Body of pancreas (tissue), 4 donors: ENCODE measurements around the gene CD48. TPM values are rescaled to one million over a fixed set of nuclear protein-coding genes. Genes with fewer than 3 reads are reported as not detected.
"Not testable (repeated sequence)": the region's sequence is repeated elsewhere in the genome, so short reads cannot be mapped to it uniquely, and the experiment has no call there.

Experiments
- ATAC-seq: fragments of 150-250 bp; one replicate; pipeline ENCODE4 v1.9.1; 2016
- DNase-seq, 4 donors: peaks; one replicate each; pipeline ENCODE4 v3.0.0-alpha.2; 2019
- H3K27ac ChIP-seq, 4 donors: fragments of 200-600 bp; sonication (generic); 1 replicate in 3 of 4; 2 replicates in 1 of 4; pipeline versions ENCODE4 v1.5.1 to v1.6.1; 2016 to 2019; ENCODE audit warnings: mild to moderate bottlenecking in 1 of 4, mixed read lengths in 1 of 4, moderate library complexity in 1 of 4
- H3K27me3 ChIP-seq, 2 donors: fragments of 200-600 bp; sonication (generic); one replicate each; pipeline ENCODE4 v1.6.0; 2016; ENCODE audit warnings: mild to moderate bottlenecking in 1 of 2
- H3K36me3 ChIP-seq, 2 donors: fragments of 200-600 bp; sonication (generic); replicated peaks in 1 of 2; 2 replicates each; pipeline ENCODE4 v1.5.1; 2016; ENCODE audit warnings: low read depth in 2 of 2; ENCODE audit not compliant: insufficient read depth in 1 of 2
- H3K4me1 ChIP-seq: fragments of 200-600 bp; sonication (generic); one replicate; pipeline ENCODE4 v1.6.0; 2016
- H3K4me3 ChIP-seq, 2 donors: fragments of 200-600 bp; sonication (generic); 1 replicate in 1 of 2; 2 replicates in 1 of 2; pipeline ENCODE4 v1.5.1; 2016 to 2019
- H3K9me3 ChIP-seq, 3 donors: fragments of 200-600 bp; sonication (generic); 1 replicate in 2 of 3; 2 replicates in 1 of 3; pipeline ENCODE4 v1.5.1; 2016
- POLR2A ChIP-seq, 3 donors: fragments of 450-650 bp; IDR thresholded peaks; one replicate each; pipeline ENCODE4 v1.6.1; 2016; ENCODE audit warnings: antibody characterized with exemption in 3 of 3, mild to moderate bottlenecking in 2 of 3
- whole genome bisulfite sequencing, 2 donors: methylation state at CpG; one replicate each; pipeline ENCODE4 v1.1.5; 2017; 5-methylcytosine and 5-hydroxymethylcytosine counted together
- intact Hi-C: fragments of 100-400 bp; cut with DNase I; formaldehyde crosslinking; loops from one replicate; pipeline ENCODE4 v1.15.1; 2023
- total RNA-seq, 2 donors: library from RNA; depleted of rRNA; stranded (reverse); fragments of >200 nt; gene quantifications; one replicate each; pipeline ENCODE4 v1.1.0, GENCODE V29; 2016
- TF ChIP-seq, protein P1 (sequence below), 7 experiments: fragments of 450-650 bp in 4 of 7; fragments of 200-600 bp in 3 of 7; sonication (generic) in 3 of 7; IDR thresholded peaks; one replicate each; pipeline ENCODE4 v1.5.1; 2016 to 2019; ENCODE audit warnings: antibody characterized with exemption in 7 of 7

The CD48 gene
- total RNA-seq, 2 donors from 2014 or later, result 2.3 to 5.7 TPM

- 69 to 87% methylated on average over 5 of the region's 5 CpGs for WGBS, 2 donors
- Histone ChIP-seq H3K4me3 (no peak overlapping the region), H3K36me3 (no peaks in the 10 kb centered on the region), H3K27me3 (no peaks in the 10 kb centered on the region), H3K4me1 (no peaks in the 10 kb centered on the region), H3K9me3 (no peaks in the 10 kb centered on the region), H3K27ac (no peak overlapping the region)
- intact Hi-C loops, result no loop called here
- DNase-seq, result no peak
- no peak for ATAC-seq
- TF ChIP-seq POLR2A (IDR thresholded peaks at IDR 0.05), result no peak
- TF ChIP-seq, protein P1, sequence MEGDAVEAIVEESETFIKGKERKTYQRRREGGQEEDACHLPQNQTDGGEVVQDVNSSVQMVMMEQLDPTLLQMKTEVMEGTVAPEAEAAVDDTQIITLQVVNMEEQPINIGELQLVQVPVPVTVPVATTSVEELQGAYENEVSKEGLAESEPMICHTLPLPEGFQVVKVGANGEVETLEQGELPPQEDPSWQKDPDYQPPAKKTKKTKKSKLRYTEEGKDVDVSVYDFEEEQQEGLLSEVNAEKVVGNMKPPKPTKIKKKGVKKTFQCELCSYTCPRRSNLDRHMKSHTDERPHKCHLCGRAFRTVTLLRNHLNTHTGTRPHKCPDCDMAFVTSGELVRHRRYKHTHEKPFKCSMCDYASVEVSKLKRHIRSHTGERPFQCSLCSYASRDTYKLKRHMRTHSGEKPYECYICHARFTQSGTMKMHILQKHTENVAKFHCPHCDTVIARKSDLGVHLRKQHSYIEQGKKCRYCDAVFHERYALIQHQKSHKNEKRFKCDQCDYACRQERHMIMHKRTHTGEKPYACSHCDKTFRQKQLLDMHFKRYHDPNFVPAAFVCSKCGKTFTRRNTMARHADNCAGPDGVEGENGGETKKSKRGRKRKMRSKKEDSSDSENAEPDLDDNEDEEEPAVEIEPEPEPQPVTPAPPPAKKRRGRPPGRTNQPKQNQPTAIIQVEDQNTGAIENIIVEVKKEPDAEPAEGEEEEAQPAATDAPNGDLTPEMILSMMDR (IDR thresholded peaks at IDR 0.05), result no peak
Observed at GRCh38 chr1:160717306-160717705, 5.7 kb upstream of the CD48 start.

DNA sequence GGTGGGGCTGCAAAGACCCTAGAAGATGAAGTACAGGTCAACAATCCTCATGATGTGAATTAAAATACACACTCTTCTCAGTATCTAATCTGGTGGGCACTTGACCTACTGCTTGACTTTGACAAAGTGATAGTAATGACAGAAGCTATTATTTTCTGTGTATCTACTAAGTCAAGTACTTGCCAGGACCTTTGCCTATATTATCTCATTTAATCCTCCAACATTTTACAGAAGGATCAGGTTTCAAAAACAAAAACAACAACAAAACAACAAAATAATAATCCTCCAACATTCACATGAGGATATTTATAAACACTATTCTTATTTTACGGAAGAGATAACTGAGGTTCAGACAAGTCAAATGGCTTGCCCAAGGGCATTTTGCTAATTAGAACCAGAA is 4.4 kb upstream of the CD48 start:
- no peak overlapping the region for H3K4me3 ChIP-seq
- TF ChIP-seq, protein P1 (IDR thresholded peaks at IDR 0.05), result no peak
- TF ChIP-seq POLR2A (IDR thresholded peaks at IDR 0.05), result no peak
- no peaks in the 10 kb centered on the region for H3K27me3 ChIP-seq
- no peaks in the 10 kb centered on the region for H3K9me3 ChIP-seq
- H3K36me3 ChIP-seq, result no peaks in the 10 kb centered on the region
- DNase-seq (no peak), ATAC-seq (no peak)
- no peak overlapping the region for H3K27ac ChIP-seq
- no peaks in the 10 kb centered on the region for H3K4me1 ChIP-seq
- intact Hi-C loops, result no loop called here
- WGBS, 2 donors, result 90 to 100% methylated on average over 1 of the region's 1 CpG

DNA sequence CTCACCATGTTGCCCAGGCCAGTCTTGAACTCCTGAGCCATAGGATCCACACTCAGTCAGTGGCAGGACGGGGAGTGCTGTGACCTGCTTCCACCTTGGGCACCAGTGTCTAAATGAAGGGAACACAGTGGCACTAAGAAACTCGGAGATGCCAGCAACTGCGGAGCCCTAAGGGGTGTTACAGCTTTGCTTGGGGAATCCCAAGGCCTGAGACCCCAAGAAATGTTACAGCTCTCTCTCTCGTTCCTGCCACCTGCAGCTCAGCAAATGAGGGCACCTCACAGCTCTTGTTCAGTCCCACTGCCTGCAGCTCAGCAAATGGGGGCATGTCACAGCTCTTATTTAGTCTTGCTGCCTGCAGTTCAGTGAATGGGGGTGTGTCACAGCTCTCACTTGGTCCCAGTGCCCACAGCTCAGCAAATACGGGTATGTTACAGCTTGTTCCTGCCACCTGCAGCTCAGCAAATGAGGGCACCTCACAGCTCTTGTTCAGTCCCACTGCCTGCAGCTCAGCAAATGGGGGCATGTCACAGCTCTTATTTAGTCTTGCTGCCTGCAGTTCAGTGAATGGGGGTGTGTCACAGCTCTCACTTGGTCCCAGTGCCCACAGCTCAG is 2.5 kb upstream of the CD48 start:
- H3K4me3 ChIP-seq, H3K9me3 ChIP-seq, H3K27ac ChIP-seq, DNase-seq, intact Hi-C loops, H3K27me3 ChIP-seq, H3K36me3 ChIP-seq, H3K4me1 ChIP-seq, ATAC-seq: not testable (repeated sequence)
- 56 to 80% methylated on average over 3 to 5 of the region's 5 CpGs for WGBS, 2 donors

DNA sequence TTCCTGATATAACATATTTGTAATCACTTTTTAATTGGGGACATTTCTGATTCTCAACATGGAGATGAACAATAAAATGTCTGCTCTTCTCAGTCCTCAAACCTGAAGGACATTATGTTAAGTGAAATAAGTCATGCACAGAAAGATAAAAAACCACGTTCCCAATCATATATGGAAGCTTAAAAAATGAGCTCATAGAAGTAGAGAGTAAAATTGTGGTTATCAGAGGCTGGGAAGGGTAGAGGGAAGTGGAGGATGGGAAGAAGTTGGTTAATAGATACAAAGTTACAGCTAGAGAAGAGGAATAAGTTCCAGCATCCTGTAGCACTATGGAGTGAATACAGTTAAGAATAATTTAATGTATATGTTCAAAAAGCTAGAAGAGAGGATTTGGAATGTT is 1.5 kb upstream of the CD48 start:
- H3K9me3 ChIP-seq, result no peaks in the 10 kb centered on the region
- no peaks in the 10 kb centered on the region for H3K36me3 ChIP-seq
- 14 to 17% methylated on average over 1 of the region's 1 CpG for WGBS, 2 donors
- ATAC-seq (no peak), DNase-seq (no peak)
- H3K4me3 ChIP-seq, result no peak overlapping the region
- TF ChIP-seq, protein P1 (IDR thresholded peaks at IDR 0.05), result no peak
- TF ChIP-seq POLR2A (IDR thresholded peaks at IDR 0.05), result no peak
- no peaks in the 10 kb centered on the region for H3K27me3 ChIP-seq
- no peaks in the 10 kb centered on the region for H3K4me1 ChIP-seq
- intact Hi-C loops, result no loop called here
- no peak overlapping the region for H3K27ac ChIP-seq

- ATAC-seq, H3K36me3 ChIP-seq, intact Hi-C loops, H3K9me3 ChIP-seq, H3K27me3 ChIP-seq, H3K4me3 ChIP-seq, H3K4me1 ChIP-seq: not testable (repeated sequence)
- DNase-seq, result peak in 1 of 4 donors; percentile 47
- WGBS, 2 donors, result 51 to 58% methylated on average over 5 of the region's 5 CpGs
- peak overlapping the region in 1 of 4 donors; percentile 27 for H3K27ac ChIP-seq
Observed at GRCh38 chr1:160712525-160713080, 981 bp upstream of the CD48 start.

DNA sequence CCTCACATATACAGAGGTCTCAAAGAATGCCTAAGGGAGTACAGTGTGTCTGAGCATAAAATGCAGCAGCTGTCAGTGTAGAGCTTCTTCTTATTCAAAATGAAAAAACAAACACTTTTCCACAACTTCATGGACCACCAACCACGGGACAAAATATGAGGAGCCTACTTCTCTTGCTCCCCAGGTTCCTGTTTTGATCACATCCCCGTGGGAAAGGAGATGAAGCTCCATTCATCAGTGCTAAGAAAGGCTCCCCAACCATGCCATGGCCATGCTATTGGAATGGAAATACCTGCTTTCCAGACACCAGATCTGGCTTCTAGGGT is 383 bp downstream of the CD48 start:
- Histone ChIP-seq H3K27ac (no peak overlapping the region), H3K4me3 (no peak overlapping the region), H3K4me1 (no peaks in the 10 kb centered on the region), H3K36me3 (no peaks in the 10 kb centered on the region), H3K9me3 (no peaks in the 10 kb centered on the region), H3K27me3 (no peaks in the 10 kb centered on the region)
- no peak for ATAC-seq
- 34 to 63% methylated on average over 2 of the region's 2 CpGs for WGBS, 2 donors
- no peak for DNase-seq
- no peak for TF ChIP-seq POLR2A (IDR thresholded peaks at IDR 0.05)
- TF ChIP-seq, protein P1 (IDR thresholded peaks at IDR 0.05), result no peak
- intact Hi-C loops, result no loop called here
